ENCODE measurements around the gene VPS33B. TPM values are rescaled to one million over a fixed set of nuclear protein-coding genes. Genes with fewer than 3 reads are reported as not detected.

Gene VPS33B
- total and polyA plus RNA-seq, 2 of the 8 experiments (the other 6 are each of a cell fraction or from before 2014, with no cell fraction given), result 11.8 to 17.3 TPM

DNA sequence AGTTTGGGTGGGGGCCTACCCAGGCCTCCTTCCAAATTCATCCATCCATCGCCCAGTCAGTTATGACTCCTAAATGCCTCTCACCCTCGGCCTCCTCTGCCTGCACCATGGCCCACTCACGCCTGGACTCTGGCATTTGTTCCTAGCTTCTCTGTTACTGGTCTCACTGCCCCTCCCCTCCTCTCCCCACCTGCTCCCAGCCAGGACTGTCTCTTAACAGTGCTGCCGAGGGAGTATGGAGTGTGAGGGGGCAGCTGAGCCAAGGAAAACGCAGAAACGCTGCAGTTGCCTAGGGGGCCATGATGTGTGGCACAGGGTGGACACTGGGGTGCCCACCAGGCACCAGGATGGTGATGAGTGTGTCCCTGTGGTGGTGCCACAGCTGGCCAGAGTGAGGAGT lies 64.6 kb downstream of the VPS33B start:
- no peaks in the 10 kb centered on the region for H3K9me3 ChIP-seq (ENCODE audit: insufficient read depth in 2 of 2, low read depth in 1 of 2, low read length in 1 of 2)
- 83% methylated on average over 6 of the region's 6 CpGs; no CpG with 5 or more reads in 1 of the 2 experiments for WGBS, 2 experiments (ENCODE audit: extremely low coverage in 1 of 2, insufficient coverage in 1 of 2, insufficient read length in 1 of 2, insufficient replicate concordance in 2 of 2, low coverage in 1 of 2, low lambda C conversion rate in 2 of 2, missing lambda C conversion rate in 1 of 2)
- H2BK12ac ChIP-seq (ENCODE audit: low read depth, low read length), result peak overlapping the region; percentile 50; the same call in 1 of the 2 replicates
- H3K27ac ChIP-seq (ENCODE audit: low read depth, low read length), result no peak overlapping the region
- H2AK5ac ChIP-seq (ENCODE audit: low read depth, low read length), result peak overlapping the region; percentile 59; the same call in 1 of the 2 replicates
- H4K8ac ChIP-seq (ENCODE audit: extremely low read depth, insufficient read depth, low read length), result peak overlapping the region; percentile 75
- H2BK5ac ChIP-seq (ENCODE audit: low read depth, low read length), result no peak overlapping the region; the same call in 1 of the 2 replicates
- no peak for FAIRE-seq
- peak overlapping the region; percentile 76 for H4K91ac ChIP-seq (replicated peaks; ENCODE audit: insufficient read length, low read length)
- TF ChIP-seq, protein P1, sequence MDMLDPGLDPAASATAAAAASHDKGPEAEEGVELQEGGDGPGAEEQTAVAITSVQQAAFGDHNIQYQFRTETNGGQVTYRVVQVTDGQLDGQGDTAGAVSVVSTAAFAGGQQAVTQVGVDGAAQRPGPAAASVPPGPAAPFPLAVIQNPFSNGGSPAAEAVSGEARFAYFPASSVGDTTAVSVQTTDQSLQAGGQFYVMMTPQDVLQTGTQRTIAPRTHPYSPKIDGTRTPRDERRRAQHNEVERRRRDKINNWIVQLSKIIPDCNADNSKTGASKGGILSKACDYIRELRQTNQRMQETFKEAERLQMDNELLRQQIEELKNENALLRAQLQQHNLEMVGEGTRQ (IDR thresholded peaks at IDR 0.05; ENCODE audit: low read length), result no peak
- TF ChIP-seq NANOG (IDR thresholded peaks at IDR 0.05; ENCODE audit: insufficient read depth, low read depth, low read length, poor library complexity, severe bottlenecking) (no peak), HDAC2 (IDR thresholded peaks at IDR 0.05; ENCODE audit: borderline replicate concordance in 1 of 2, low read depth in 2 of 2, low read length in 2 of 2) (0 out of 4 replicates have a peak, but pooled peaks of 1 of the 2 experiments have one; percentile 1), CREB1 (IDR thresholded peaks at IDR 0.05) (no peak), RAD21 (IDR thresholded peaks at IDR 0.05 in 1 of 2, conservative IDR thresholded peaks at IDR 0.05 in 1 of 2; ENCODE audit: low read depth in 2 of 2, low read length in 2 of 2) (no peak)
- peaks cover 1 to 8% of the 10 kb centered on the region in 2 experiments for H4K20me1 ChIP-seq (replicated peaks in 1 of 2; ENCODE audit: control insufficient read depth in 1 of 2, insufficient read depth in 2 of 2, low read length in 2 of 2)
- DNase-seq (ENCODE audit: low read depth in 1 of 2, low spot score in 2 of 2), result no peak
- peak overlapping the region in 2 of 4 experiments; percentile 16 to 79; a peak in 5 of 7 replicates for H3K9ac ChIP-seq (replicated peaks in 1 of 4; ENCODE audit: extremely low read depth in 1 of 4, low read depth in 3 of 4, low read length in 3 of 4)
- H3K36me3 ChIP-seq (ENCODE audit: control insufficient read depth in 2 of 4, insufficient read depth in 4 of 4, low read length in 3 of 4), result peaks cover 0 to 29% (median 20%) of the 10 kb centered on the region in 4 experiments
- H3K14ac ChIP-seq (ENCODE audit: insufficient read length), result no peak overlapping the region
- peak overlapping the region; percentile 48 to 72 (median 60) for H3K4me3 ChIP-seq (ENCODE audit: extremely low read depth in 1 of 4, insufficient read depth in 2 of 4, low read depth in 3 of 4, low read length in 4 of 4)
- no peak overlapping the region for H3K56ac ChIP-seq (replicated peaks; ENCODE audit: insufficient read length, low read depth, low read length)
- H3K27me3 ChIP-seq (replicated peaks in 1 of 4; ENCODE audit: control insufficient read depth in 3 of 4, extremely low read depth in 1 of 4, insufficient read depth in 3 of 4, low read length in 3 of 4), result no peaks in the 10 kb centered on the region
- H3K79me2 ChIP-seq (ENCODE audit: control insufficient read depth in 1 of 2, insufficient read depth in 2 of 2, low read length in 2 of 2), result no peaks in the 10 kb centered on the region
- H3K23me2 ChIP-seq (ENCODE audit: low read depth, low read length), result peaks cover 14% of the 10 kb centered on the region; the same call in 1 of the 2 replicates
- peak overlapping the region; percentile 82 to 98 for H3K4me2 ChIP-seq (ENCODE audit: insufficient read depth in 1 of 2, low read depth in 2 of 2, low read length in 2 of 2)
- CTCF ChIA-PET (ENCODE audit: partially characterized antibody), result interaction anchor here (0.7 to 19.2 kb wide), 25 partner anchors 11 to 315 kb away, joined by 3 to 306 read pairs (median 5); partner anchors contain the start of genes HDDC3, MAN2A2 and UNC45A
- no peak overlapping the region for H2BK120ac ChIP-seq (replicated peaks; ENCODE audit: low read depth, low read length)
- no peak overlapping the region for H4K5ac ChIP-seq (ENCODE audit: insufficient read length, low read depth, low read length)
- no peak overlapping the region for H3K23ac ChIP-seq (ENCODE audit: insufficient read length)
- no peak overlapping the region for H2BK20ac ChIP-seq (ENCODE audit: low read length)
- POLR2A ChIA-PET (ENCODE audit: partially characterized antibody), result interaction anchor here (0.7 to 2.8 kb wide), 13 partner anchors 8 to 691 kb away, joined by 3 to 20 read pairs (median 5); partner anchors contain the start of genes HDDC3 and PRC1
- H2AFZ ChIP-seq (ENCODE audit: low read length), result no peak overlapping the region
- no peak overlapping the region for H3K18ac ChIP-seq (ENCODE audit: extremely low read depth, low read length)
- 0 out of 2 replicates have a peak overlapping the region, but pooled peaks have one; percentile 81 for H2BK15ac ChIP-seq (ENCODE audit: low read length)
- H3K4ac ChIP-seq (replicated peaks; ENCODE audit: insufficient read length, low read depth, low read length), result peak overlapping the region; percentile 71
- H3K79me1 ChIP-seq (ENCODE audit: low read depth, low read length), result peaks cover 3% of the 10 kb centered on the region; the same call in 1 of the 2 replicates
- H3K4me1 ChIP-seq (replicated peaks in 1 of 4; ENCODE audit: control insufficient read depth in 3 of 4, insufficient read depth in 4 of 4, low read length in 3 of 4), result peaks cover 0 to 15% (median 8%) of the 10 kb centered on the region in 4 experiments; a peak in 6 of 7 replicates

Data from H1 (cell line).